ENCODE data around the gene ART1. TPM values are rescaled to one million over a fixed set of nuclear protein-coding genes. Genes with fewer than 3 reads are reported as not detected.

The ART1 gene
- total RNA-seq, 2 experiments from 2014 or later = not detected

DNA sequence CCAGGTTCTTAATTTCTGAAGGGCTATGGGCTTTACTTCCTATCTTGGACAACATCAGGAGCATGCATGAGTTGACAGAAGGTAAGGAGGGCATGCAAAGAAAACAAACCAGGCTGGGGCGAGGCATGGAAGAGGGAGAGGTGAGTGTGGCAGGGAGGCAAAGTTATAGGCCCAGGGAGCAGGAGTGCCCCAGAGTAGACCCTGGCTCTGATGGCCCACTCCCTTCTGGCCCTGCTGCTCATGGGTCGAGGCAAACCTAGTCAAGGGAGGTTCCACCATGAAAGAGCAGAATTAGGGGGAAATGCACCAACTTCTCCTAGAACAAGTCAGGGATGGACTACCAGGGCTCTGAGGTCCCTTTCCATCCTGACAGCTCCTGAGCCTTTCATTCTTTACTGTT is 16.0 kb downstream of the ART1 start:
- peaks cover 8% of the 10 kb centered on the region for H3K36me3 Mint-ChIP-seq (ENCODE audit: low read depth)
- no peak overlapping the region for H3K27ac Mint-ChIP-seq
- peaks cover 2% of the 10 kb centered on the region for H3K27me3 Mint-ChIP-seq
- CTCF ChIA-PET = no interaction called here
- H3K9me3 Mint-ChIP-seq = no peaks in the 10 kb centered on the region
- no peaks in the 10 kb centered on the region for H3K4me1 Mint-ChIP-seq
- POLR2A ChIA-PET = no interaction called here
- no peak overlapping the region for H3K4me3 Mint-ChIP-seq
- DNase-seq = no peak

DNA sequence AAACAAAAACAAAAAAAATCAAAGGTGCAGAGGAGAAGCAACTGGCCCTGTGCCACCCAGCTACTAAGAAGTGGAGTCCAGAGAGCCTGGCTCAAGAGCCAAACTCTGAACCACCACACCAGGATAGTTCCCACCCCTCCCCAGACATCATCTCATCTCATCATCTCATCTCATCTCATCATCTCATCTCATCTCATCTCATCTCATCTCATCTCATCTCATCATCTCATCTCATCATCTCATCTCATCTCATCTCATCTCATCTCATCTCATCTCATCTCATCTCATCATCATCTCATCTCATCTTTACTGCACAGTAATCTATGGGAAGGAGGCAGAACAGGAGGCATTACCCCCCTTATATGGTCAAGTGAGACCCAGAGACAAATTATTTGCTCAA is 17.9 kb downstream of the ART1 start:
- H3K9me3 Mint-ChIP-seq = no peaks in the 10 kb centered on the region
- no peak for DNase-seq
- H3K36me3 Mint-ChIP-seq (ENCODE audit: low read depth) = peaks cover 8% of the 10 kb centered on the region
- H3K27me3 Mint-ChIP-seq = no peaks in the 10 kb centered on the region
- H3K27ac Mint-ChIP-seq = no peak overlapping the region
- ChIA-PET CTCF (interaction anchor here (0.6 kb wide), 1 partner anchor 466 kb away, joined by 3 read pairs; no protein-coding TSS in a partner anchor), POLR2A (no interaction called here)
- H3K4me3 Mint-ChIP-seq = no peak overlapping the region
- H3K4me1 Mint-ChIP-seq = no peaks in the 10 kb centered on the region

DNA sequence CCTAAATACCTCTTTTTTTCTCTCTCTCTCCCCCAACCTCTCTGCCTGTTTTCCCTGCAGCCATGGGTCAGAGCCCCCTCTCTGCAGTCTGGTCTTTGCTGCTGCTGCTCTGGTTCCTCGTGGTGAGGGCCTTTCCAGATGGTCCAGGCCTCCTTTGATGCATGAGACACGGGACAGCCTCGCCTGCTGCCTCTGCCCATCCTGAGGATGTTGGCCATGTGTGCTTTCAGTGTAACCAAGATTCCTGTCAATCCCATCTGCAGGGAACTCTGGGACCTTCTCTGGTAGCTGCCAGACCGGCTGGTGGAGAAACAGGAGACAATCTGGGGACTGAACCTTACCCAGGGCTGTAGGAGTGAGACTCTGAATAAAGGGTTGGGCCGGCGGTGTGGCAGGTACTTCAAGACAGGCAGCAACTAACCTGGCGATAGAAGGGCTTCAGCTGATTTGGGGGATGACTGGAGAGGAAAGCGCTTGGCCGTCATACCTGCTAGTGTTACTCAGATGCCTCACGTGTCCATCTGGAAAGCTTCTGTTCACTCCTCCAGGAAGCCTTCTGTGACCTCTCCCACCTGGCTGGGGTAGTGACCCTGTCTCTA is 19.2 kb downstream of the ART1 start:
- H3K36me3 Mint-ChIP-seq (ENCODE audit: low read depth) = peaks cover 8% of the 10 kb centered on the region
- H3K9me3 Mint-ChIP-seq = no peaks in the 10 kb centered on the region
- no peaks in the 10 kb centered on the region for H3K27me3 Mint-ChIP-seq
- ChIA-PET POLR2A (no interaction called here), CTCF (interaction anchor here (0.6 kb wide), 3 partner anchors 9 to 143 kb away, joined by 3 read pairs; no protein-coding TSS in a partner anchor)
- H3K4me1 Mint-ChIP-seq = no peaks in the 10 kb centered on the region
- H3K27ac Mint-ChIP-seq = peak overlapping the region; percentile 76
- DNase-seq = no peak
- H3K4me3 Mint-ChIP-seq = no peak overlapping the region

DNA sequence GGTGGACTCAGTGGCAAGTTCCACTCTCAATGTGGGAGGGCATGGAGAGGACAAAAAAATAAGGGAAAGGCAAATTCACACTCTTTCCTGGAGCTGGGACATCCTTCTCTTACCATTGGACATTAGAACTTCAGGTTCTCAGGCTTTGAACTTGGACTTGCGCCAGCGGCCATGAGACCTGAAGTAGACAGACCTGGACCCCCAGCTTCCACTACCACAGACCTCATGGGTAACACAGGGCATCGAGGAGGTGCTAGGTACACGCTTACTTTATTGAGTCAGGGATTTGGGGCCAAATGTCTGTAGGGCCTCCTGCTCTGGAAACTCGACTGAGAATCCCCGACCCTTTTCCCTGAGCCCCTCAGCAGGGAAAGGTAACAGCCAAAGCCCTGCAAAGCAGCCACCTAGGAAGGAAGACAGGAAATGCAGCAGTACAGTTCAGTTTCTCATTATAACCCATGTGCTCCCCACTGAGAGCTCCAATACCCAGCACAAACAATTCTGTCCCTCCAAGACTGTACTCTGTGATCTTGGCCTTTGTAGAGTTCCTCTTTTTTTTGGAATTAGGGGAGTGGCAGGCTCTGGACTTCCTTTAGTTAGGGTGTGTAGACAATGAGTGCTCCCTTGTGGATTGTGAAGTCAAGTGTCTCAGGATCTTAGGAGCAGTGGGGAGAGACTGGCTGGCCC is 20.6 kb downstream of the ART1 start:
- CTCF ChIA-PET = no interaction called here

DNA sequence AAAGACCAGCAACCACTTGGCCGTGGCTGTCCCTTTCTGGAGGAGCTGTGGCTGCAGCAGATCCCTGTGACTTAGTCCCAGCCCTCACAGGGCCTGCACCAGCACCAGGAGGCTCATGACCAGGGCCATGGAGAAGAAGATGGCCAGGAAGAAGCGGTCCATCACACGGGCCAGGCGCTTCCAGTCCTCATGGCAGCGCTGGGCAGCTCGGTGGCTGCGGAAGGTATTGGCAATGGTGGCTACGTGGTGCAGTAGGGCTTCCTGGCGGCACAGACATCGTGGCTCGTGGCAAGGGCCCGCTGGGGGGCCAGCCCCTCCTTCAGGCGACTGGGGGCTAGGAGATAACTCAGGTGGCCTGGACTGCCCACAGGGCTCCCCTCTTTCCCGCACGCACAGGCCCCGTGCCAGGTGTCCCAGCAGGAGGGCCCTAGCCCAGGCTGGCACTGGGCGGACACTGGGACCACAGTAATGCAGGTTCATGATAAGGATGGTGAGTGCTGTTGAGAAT is 21.1 kb downstream of the ART1 start:
- Mint-ChIP-seq H3K4me3 (no peak overlapping the region), H3K27me3 (no peaks in the 10 kb centered on the region), H3K27ac (peak overlapping the region; percentile 2), H3K9me3 (no peaks in the 10 kb centered on the region), H3K36me3 (ENCODE audit: low read depth) (peaks cover 17% of the 10 kb centered on the region), H3K4me1 (no peaks in the 10 kb centered on the region)
- DNase-seq = no peak
- ChIA-PET POLR2A (no interaction called here), CTCF (no interaction called here)

More for the DNA sequence above, 20.6 kb downstream of the ART1 start:
- H3K27me3 Mint-ChIP-seq = no peaks in the 10 kb centered on the region
- H3K4me3 Mint-ChIP-seq = no peak overlapping the region
- no peaks in the 10 kb centered on the region for H3K9me3 Mint-ChIP-seq
- peak overlapping the region; percentile 2 for H3K27ac Mint-ChIP-seq
- POLR2A ChIA-PET = no interaction called here
- H3K36me3 Mint-ChIP-seq (ENCODE audit: low read depth) = peaks cover 13% of the 10 kb centered on the region
- DNase-seq = no peak
- no peaks in the 10 kb centered on the region for H3K4me1 Mint-ChIP-seq

DNA sequence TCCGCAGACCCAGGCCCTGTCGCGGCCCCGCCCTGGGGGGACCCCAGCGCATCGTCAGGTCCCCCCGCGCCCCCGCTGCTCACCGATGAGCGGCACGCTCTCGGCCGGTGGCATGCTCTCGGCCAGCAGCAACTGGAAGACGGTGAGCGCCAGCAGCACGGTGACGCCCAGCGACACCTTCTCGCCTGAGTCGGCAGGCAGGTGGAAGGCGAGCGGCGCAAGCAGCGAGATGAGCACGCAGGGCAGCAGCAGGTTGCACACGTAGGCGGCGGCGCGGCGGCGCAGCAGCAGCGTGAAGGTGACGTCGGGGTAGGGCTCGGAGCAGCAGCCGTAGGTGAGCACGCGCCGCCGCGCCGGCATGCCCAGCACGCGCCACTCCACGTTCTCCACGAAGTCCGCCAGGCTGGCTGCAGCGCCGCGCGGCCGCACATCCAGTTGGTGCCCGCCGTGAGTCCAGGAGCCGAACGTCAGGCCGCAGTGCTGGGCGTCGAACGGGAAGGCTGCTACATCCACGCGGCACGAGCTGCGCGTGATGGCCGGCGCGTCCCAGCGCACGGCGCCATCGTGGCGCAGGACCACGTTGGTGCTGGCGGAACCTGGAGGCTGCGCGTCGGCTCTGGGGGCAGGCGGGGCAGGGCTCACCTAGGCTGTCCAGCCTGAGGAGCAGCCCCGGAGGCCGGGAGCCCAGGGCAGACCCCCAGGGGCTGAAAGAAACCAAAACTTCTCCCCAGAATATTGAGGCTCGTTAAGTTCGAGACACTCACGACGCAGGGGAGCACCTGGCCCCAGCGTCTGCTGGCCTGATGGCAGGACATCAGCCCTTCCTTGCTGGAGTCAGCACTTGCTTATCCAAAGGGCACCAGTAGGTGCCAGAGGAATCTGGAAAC is 22.5 kb downstream of the ART1 start:
- ChIA-PET POLR2A (no interaction called here), CTCF (no interaction called here)
- Mint-ChIP-seq H3K36me3 (ENCODE audit: low read depth) (peaks cover 17% of the 10 kb centered on the region), H3K27me3 (no peaks in the 10 kb centered on the region), H3K27ac (no peak overlapping the region), H3K9me3 (no peaks in the 10 kb centered on the region), H3K4me3 (no peak overlapping the region), H3K4me1 (no peaks in the 10 kb centered on the region)
- no peak for DNase-seq

DNA sequence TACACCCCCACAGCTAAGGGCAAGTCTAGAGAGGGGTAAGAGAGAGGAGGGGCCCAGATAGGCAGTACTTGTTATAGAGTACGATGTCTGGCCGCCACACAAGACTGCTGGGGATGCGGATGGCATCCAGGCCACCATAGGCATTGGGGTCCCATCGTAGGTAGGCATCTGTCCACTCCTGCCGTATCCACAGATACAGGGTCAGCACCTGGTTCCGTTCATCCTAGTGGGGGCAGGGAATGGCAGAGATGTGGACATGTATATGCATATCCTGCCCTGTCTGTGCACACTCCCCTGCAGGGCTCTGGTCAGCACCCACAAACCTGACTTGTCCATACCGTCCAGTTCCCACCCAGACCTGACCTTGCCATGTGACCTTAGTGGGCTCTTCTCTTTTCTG is 24.2 kb downstream of the ART1 start:
- CTCF ChIA-PET = no interaction called here
- no peak overlapping the region for H3K27ac Mint-ChIP-seq
- no peak overlapping the region for H3K4me3 Mint-ChIP-seq
- no peak for DNase-seq
- H3K36me3 Mint-ChIP-seq (ENCODE audit: low read depth) = peaks cover 22% of the 10 kb centered on the region
- POLR2A ChIA-PET = no interaction called here
- H3K9me3 Mint-ChIP-seq = no peaks in the 10 kb centered on the region
- H3K4me1 Mint-ChIP-seq = no peaks in the 10 kb centered on the region
- no peaks in the 10 kb centered on the region for H3K27me3 Mint-ChIP-seq

DNA sequence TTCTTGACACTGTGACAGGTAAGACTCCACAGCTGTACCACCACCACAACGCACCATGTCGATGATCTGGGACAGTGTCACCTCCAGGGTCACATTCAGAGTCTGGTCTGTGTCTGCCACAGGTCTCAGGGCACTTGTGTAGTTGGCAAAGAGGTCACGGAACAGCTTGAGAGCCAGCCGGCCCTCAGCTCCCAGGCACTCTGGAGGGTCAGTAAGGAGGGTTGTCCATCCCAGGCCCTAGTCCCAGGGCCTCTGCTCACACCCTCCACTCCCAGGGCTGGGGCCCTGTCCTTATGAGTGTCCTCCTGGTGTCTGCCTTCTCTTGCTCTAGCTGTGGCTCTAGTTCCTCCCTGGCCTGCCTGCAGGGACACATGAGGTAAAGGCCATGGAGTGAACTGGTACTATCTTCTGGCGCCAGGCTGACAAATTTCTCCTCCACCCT is 24.8 kb downstream of the ART1 start:
- no peaks in the 10 kb centered on the region for H3K4me1 Mint-ChIP-seq
- no peaks in the 10 kb centered on the region for H3K27me3 Mint-ChIP-seq
- H3K4me3 Mint-ChIP-seq = no peak overlapping the region
- no peak overlapping the region for H3K27ac Mint-ChIP-seq
- no peaks in the 10 kb centered on the region for H3K9me3 Mint-ChIP-seq
- no peak for DNase-seq
- ChIA-PET POLR2A (no interaction called here), CTCF (interaction anchor here (0.6 kb wide), 1 partner anchor 23 kb away, joined by 3 read pairs; no protein-coding TSS in a partner anchor)
- peaks cover 25% of the 10 kb centered on the region for H3K36me3 Mint-ChIP-seq (ENCODE audit: low read depth)

DNA sequence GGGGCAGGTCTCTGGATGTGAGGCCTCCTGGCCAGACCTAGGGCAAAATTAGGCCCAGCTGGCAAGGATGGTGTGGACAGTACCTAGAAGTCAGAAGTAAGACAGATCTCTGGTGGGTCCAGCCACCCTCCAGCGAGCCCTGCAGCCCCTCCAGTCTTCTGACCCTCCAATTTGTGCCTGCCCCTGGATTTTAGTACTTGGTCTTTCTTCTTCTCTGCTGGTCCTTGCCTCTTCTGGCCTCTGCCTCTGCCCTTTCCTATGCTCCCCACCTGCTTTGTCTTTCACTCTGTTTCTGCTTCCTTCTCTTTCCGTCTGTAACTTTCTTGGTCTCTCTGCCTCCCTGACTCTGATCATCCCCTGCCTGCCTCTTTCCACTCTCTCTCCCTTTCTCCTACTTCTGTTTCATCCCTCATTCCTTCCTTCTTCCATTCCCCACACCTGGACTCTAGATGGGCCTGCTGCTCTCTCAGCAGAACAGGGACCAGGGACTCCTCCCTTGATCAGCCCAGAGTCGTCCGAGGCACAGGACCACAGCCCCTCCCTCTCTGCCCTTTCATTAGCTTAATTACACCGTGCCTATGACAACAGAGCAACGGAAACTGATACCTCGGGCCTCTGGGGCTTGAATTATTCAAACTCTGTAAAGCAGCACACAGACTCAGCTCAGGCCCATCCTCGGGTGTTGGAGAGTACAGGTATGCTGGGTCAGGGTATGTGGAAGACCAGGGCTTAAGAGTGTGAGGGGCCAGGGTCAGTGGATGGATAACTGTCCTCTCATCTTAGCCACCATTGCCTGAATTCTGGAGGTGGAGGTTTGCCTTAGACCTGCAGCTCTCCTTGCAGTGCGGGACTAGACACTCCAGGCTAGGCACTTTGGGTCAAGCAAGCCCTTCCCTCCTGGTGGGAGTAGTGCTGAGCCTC is 26.7 kb downstream of the ART1 start, which contains the start of gene CHRNA10:
TSS of gene CHRNA10 (minus strand) at position 51 of the 921 bp plus-strand sequence. CDS start 72 bp downstream, outside the sequence.
- peaks cover 31% of the 10 kb centered on the region for H3K36me3 Mint-ChIP-seq (ENCODE audit: low read depth)
- no peaks in the 10 kb centered on the region for H3K4me1 Mint-ChIP-seq
- POLR2A ChIA-PET = interaction anchor here (0.6 kb wide), 1 partner anchor 113 kb away, joined by 3 read pairs; no protein-coding TSS in a partner anchor
- CTCF ChIA-PET = no interaction called here
- no peak within 1 kb of the TSS for H3K27ac Mint-ChIP-seq
- no peak within 1 kb of the TSS for H3K4me3 Mint-ChIP-seq
- no peaks in the 10 kb centered on the region for H3K9me3 Mint-ChIP-seq
- DNase-seq = no peak
- no peaks in the 10 kb centered on the region for H3K27me3 Mint-ChIP-seq

DNA sequence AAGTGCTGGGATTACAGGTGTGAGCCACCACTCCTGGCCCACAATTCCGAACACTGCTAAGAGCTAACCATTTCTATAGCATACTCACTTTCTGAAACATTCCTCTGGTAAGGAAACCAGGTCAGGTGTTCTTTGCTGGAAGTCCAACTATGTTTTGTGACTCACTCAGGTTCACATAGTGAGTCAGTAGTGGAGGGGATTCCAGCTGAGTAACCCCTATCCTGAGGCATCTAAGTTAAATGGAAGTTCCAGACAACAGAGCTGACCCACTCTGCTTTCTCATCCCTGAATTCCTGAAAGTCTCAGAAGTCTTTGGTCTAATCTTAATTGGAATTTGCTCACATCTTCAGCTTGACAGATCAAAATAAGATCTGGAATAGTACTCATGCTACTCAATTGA is 29.3 kb downstream of the ART1 start:
- Mint-ChIP-seq H3K4me3 (no peak overlapping the region), H3K36me3 (ENCODE audit: low read depth) (peaks cover 48% of the 10 kb centered on the region), H3K9me3 (no peaks in the 10 kb centered on the region), H3K4me1 (no peaks in the 10 kb centered on the region), H3K27me3 (no peaks in the 10 kb centered on the region), H3K27ac (no peak overlapping the region)
- DNase-seq = no peak
- CTCF ChIA-PET = interaction anchor here (1.1 kb wide), 1 partner anchor 19 kb away, joined by 3 read pairs; no protein-coding TSS in a partner anchor
- POLR2A ChIA-PET = no interaction called here

DNA sequence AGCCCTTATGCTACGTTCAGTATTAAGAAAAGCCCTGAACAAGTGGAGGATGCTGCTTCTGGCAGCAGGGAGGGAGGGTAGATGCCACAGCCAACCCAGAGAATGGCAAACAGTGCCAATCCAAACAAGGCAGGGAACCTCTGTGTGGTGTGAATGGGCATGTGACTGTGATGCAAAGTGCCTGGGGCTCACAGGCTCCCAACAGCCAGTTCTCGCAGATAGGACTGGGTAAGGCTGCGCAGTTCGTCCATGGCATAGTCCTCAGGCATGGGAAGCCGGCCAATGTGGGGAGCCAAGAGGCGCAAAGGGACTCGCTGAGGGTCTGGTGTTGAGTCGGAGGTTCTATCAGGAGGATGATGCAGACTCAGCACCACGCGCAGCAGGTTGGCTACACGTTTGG is 31.0 kb downstream of the ART1 start:
- Mint-ChIP-seq H3K4me1 (no peaks in the 10 kb centered on the region), H3K4me3 (no peak overlapping the region), H3K27ac (no peak overlapping the region), H3K36me3 (ENCODE audit: low read depth) (peaks cover 55% of the 10 kb centered on the region), H3K9me3 (no peaks in the 10 kb centered on the region), H3K27me3 (no peaks in the 10 kb centered on the region)
- ChIA-PET CTCF (interaction anchor here (0.6 kb wide), 1 partner anchor 109 kb away, joined by 3 read pairs; no protein-coding TSS in a partner anchor), POLR2A (no interaction called here)
- no peak for DNase-seq

DNA sequence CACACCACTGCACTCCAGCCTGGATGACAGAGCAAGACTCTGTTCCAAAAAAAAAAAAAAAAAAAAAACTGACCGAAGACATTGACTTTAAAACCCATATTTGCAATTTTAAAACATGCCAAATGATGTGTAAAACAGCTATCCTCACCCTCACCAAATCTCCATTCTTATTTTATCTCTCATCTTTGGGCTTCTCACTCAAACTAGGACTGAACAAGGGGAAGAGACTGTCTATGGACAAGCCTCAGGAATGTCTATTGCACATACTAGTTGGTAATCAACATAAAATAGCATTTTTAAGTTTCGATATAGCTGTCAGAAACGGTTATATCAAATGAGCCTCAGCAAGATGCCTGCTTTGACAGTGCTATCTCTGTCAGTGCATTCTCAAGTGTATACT is 34.1 kb downstream of the ART1 start:
- DNase-seq = no peak
- no peak overlapping the region for H3K27ac Mint-ChIP-seq
- no peaks in the 10 kb centered on the region for H3K9me3 Mint-ChIP-seq
- H3K4me1 Mint-ChIP-seq = peaks cover 13% of the 10 kb centered on the region
- POLR2A ChIA-PET = no interaction called here
- H3K27me3 Mint-ChIP-seq = no peaks in the 10 kb centered on the region
- H3K36me3 Mint-ChIP-seq (ENCODE audit: low read depth) = peaks cover 69% of the 10 kb centered on the region
- H3K4me3 Mint-ChIP-seq = no peak overlapping the region
- CTCF ChIA-PET = no interaction called here

Measured in activated CD4-positive, alpha-beta T cell treated with anti-CD3 and anti-CD28 coated beads, Interleukin-2, amount 10 ng/mL, durations not matched to agents 7 days and 5 days (primary cell).